ENCODE results near the gene TXLNA.

DNA sequence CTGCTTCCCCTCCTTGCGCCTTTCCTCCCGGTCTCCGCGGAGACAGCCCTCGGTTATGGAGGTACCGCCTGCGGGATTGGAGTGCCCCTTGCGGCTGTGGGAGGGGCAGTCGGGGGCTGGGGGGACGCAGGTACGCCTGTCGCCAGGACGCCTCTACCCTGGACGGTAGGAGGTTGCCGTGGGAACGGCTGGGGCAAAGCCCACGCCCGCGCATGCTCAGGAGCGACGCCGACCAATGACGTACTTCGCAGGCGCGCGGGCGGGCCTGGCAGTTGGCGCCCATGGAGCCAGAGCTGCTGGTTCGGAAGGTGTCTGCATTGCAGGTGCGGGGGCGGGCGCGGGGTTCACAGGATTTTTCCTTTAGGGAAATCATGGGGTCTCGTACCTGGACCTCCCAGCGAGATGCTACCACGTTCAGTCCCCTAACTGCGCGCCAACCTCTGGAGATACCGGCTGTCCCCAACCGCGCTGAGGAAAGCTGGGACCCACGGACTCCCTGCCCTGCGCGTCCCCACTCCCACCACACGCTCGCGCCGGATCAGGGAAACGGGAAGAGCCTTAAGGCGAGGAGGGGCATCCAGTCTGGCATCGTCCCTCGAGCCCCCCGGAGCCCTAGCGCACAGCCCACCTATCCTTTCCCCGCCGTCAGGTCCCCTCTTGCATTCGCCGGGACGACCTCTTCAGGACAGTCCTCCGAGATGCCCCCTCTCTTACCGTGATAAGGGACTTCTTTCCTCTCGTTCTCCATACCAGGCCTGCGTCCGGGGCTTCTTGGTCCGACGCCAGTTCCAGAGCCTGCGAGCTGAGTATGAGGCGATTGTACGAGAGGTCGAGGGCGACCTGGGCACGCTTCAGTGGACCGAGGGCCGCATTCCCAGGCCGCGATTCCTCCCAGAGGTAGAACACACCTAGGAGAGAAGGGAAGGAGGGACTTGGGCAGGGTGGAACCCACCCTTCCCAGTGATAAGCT is 26.2 kb downstream of the TXLNA start, which contains the start of gene IQCC:
- TF ChIP-seq, protein P1, sequence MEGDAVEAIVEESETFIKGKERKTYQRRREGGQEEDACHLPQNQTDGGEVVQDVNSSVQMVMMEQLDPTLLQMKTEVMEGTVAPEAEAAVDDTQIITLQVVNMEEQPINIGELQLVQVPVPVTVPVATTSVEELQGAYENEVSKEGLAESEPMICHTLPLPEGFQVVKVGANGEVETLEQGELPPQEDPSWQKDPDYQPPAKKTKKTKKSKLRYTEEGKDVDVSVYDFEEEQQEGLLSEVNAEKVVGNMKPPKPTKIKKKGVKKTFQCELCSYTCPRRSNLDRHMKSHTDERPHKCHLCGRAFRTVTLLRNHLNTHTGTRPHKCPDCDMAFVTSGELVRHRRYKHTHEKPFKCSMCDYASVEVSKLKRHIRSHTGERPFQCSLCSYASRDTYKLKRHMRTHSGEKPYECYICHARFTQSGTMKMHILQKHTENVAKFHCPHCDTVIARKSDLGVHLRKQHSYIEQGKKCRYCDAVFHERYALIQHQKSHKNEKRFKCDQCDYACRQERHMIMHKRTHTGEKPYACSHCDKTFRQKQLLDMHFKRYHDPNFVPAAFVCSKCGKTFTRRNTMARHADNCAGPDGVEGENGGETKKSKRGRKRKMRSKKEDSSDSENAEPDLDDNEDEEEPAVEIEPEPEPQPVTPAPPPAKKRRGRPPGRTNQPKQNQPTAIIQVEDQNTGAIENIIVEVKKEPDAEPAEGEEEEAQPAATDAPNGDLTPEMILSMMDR (conservative IDR thresholded peaks at IDR 0.05): no peak
- TF ChIP-seq ZFX (IDR thresholded peaks at IDR 0.05): peak; percentile 49; the same call in 1 of the 2 replicates

All from C4-2B (cell line).